B cell (primary cell): ENCODE results near the gene STARD9. TPM values are rescaled to one million over a fixed set of nuclear protein-coding genes. Genes with fewer than 3 reads are reported as not detected.
"Not testable (repeated sequence)": the region's sequence is repeated elsewhere in the genome, so short reads cannot be mapped to it uniquely, and the experiment has no call there.

Experiments used
- ATAC-seq: fragments of 200-7000 bp; cut with Tn5 transposase; one replicate; pipeline ENCODE4 v1.10.0; 2021; ENCODE audit warnings: low read depth, mild to moderate bottlenecking, moderate number of reproducible peaks, moderate library complexity
- CTCF ChIA-PET: fragments of 350-600 bp; sonication (Branson Sonifier 250); formaldehyde crosslinking; loops from one replicate; lab custom pipeline; 2021; ENCODE audit warnings: antibody characterized with exemption, inconsistent platforms; lab: Charles Lee
- POLR2A ChIA-PET: fragments of 350-600 bp; sonication (Branson Sonifier 250); formaldehyde crosslinking; loops from one replicate; lab custom pipeline; 2021; ENCODE audit warnings: antibody characterized with exemption; lab: Charles Lee
- DNase-seq: peaks from one replicate; pipeline ENCODE4 v3.0.0; 2013
- H2AFZ ChIP-seq: 2 replicates; pipeline ENCODE4 v1.6.1; 2012; ENCODE audit warnings: mild to moderate bottlenecking, low read depth, low read length; ENCODE audit not compliant: insufficient read depth, poor library complexity, severe bottlenecking
- H3K27ac ChIP-seq, 2 donors: 1 replicate in 1 of 2; 2 replicates in 1 of 2; pipeline ENCODE4 v1.5.1; 2012 to 2013; ENCODE audit warnings: low read length in 2 of 2, mild to moderate bottlenecking in 2 of 2, moderate library complexity in 1 of 2
- H3K27me3 ChIP-seq, 4 experiments: fragments of 200-600 bp in 1 of 4; sonication (generic) in 1 of 4; replicated peaks in 1 of 4; 1 replicate in 2 of 4; 2 replicates in 2 of 4; pipeline versions ENCODE4 v1.6.1 to v1.7.0; 2013 to 2016; ENCODE audit warnings: low read length in 3 of 4, mild to moderate bottlenecking in 2 of 4, mixed read lengths in 1 of 4, moderate library complexity in 1 of 4; ENCODE audit not compliant: insufficient read depth in 4 of 4, control insufficient read depth in 3 of 4; ENCODE audit errors: control extremely low read depth in 1 of 4
- H3K36me3 ChIP-seq, 2 experiments: replicated peaks in 1 of 2; 1 replicate in 1 of 2; 2 replicates in 1 of 2; pipeline versions ENCODE4 v1.6.1 to v1.7.1; 2013; ENCODE audit warnings: low read length in 1 of 2; ENCODE audit not compliant: insufficient read depth in 2 of 2, control insufficient read depth in 1 of 2; ENCODE audit errors: control extremely low read depth in 1 of 2, extremely low read depth in 1 of 2
- H3K4me1 ChIP-seq, 2 donors: fragments of 200-600 bp in 1 of 2; sonication (generic) in 1 of 2; 1 replicate in 1 of 2; 2 replicates in 1 of 2; pipeline versions ENCODE4 v1.5.1 to v1.6.1; 2013 to 2017; ENCODE audit warnings: low read length in 2 of 2; ENCODE audit not compliant: control insufficient read depth in 2 of 2, insufficient read depth in 2 of 2
- H3K4me2 ChIP-seq: replicated peaks from 2 replicates; pipeline ENCODE3; 2012; ENCODE audit warnings: mild to moderate bottlenecking, low read depth, low read length; ENCODE audit not compliant: poor library complexity, severe bottlenecking
- H3K4me3 ChIP-seq, 5 experiments: fragments of 200-600 bp in 1 of 5; sonication (generic) in 1 of 5; 1 replicate in 3 of 5; 2 replicates in 2 of 5; pipeline versions ENCODE4 v1.5.1 to v1.7.0; 2011 to 2016; ENCODE audit warnings: low read length in 4 of 5, mild to moderate bottlenecking in 4 of 5, low read depth in 2 of 5, control low read depth in 1 of 5, moderate library complexity in 1 of 5; ENCODE audit not compliant: insufficient read depth in 1 of 5; ENCODE audit errors: control extremely low read depth in 1 of 5, extremely low read depth in 1 of 5
- H3K79me2 ChIP-seq: fragments of 200-600 bp; sonication (generic); one replicate; pipeline ENCODE4 v1.6.0; 2016; ENCODE audit warnings: low read length; ENCODE audit not compliant: control insufficient read depth, insufficient read depth
- H3K9ac ChIP-seq: fragments of 200-600 bp; sonication (generic); 2 replicates; pipeline ENCODE4 v1.6.1; 2017; ENCODE audit warnings: mild to moderate bottlenecking, low read length, moderate library complexity
- H3K9me3 ChIP-seq, 3 donors: one replicate each; pipeline versions ENCODE4 v1.6.1 to v1.7.1; 2013; ENCODE audit warnings: low read length in 2 of 3; ENCODE audit not compliant: control insufficient read depth in 2 of 3, insufficient read depth in 1 of 3; ENCODE audit errors: control extremely low read depth in 1 of 3
- H4K20me1 ChIP-seq: 2 replicates; pipeline ENCODE4 v1.6.0; 2012; ENCODE audit warnings: mild to moderate bottlenecking, low read length; ENCODE audit not compliant: insufficient read depth, control insufficient read depth, poor library complexity, severe bottlenecking
- H3K27ac Mint-ChIP-seq: one replicate; pipeline ENCODE4 v1.8.0; 2021; ENCODE audit warnings: mixed read lengths
- H3K27me3 Mint-ChIP-seq: one replicate; pipeline ENCODE4 v1.8.0; 2021; ENCODE audit warnings: mixed read lengths
- H3K4me1 Mint-ChIP-seq: one replicate; pipeline ENCODE4 v1.8.0; 2021; ENCODE audit warnings: mixed read lengths
- H3K4me3 Mint-ChIP-seq: one replicate; pipeline ENCODE4 v1.8.0; 2021; ENCODE audit warnings: mixed read lengths
- H3K9me3 Mint-ChIP-seq: one replicate; pipeline ENCODE4 v1.8.0; 2022; ENCODE audit warnings: mixed read lengths; ENCODE audit not compliant: insufficient read depth
- EZH2 ChIP-seq: IDR thresholded peaks from 2 replicates; pipeline ENCODE4 v1.6.1; 2012; ENCODE audit warnings: borderline replicate concordance, low read depth, mild to moderate bottlenecking, moderate library complexity, low read length; ENCODE audit not compliant: insufficient read depth, poor library complexity, severe bottlenecking
- WGBS: methylation state at CpG from one replicate; pipeline ENCODE4 v1.1.5; 2013; ENCODE audit warnings: missing lambda C conversion rate; ENCODE audit not compliant: insufficient coverage; 5-methylcytosine and 5-hydroxymethylcytosine counted together
- intact Hi-C: fragments of 100-400 bp; cut with micrococcal nuclease; formaldehyde crosslinking; loops from one replicate; pipeline ENCODE4 v1.10.0; 2022
- polyA plus RNA-seq: library from polyadenylated mRNA; depleted of rRNA; stranded (reverse); fragments of >200 nt; gene quantifications from 2 replicates; pipeline ENCODE4 v1.2.3, GENCODE V29; 2012
- total RNA-seq, 2 donors: library from RNA; stranded (reverse); fragments of 120-200 nt in 1 of 2; gene quantifications; 1 replicate in 1 of 2; 2 replicates in 1 of 2; pipeline versions ENCODE4 v1.2.3 to v1.2.4, GENCODE V29; 2013 to 2022
- TF ChIP-seq, protein P1 (sequence below): fragments of 200-600 bp; IDR thresholded peaks from one replicate; pipeline ENCODE4 v1.8.0; 2022; ENCODE audit warnings: antibody characterized with exemption, mild to moderate bottlenecking

The STARD9 gene
- total and polyA plus RNA-seq, 2 donors (not counting 1 experiment from before 2014, with no cell fraction given), result 5.0 to 23.1 TPM

DNA sequence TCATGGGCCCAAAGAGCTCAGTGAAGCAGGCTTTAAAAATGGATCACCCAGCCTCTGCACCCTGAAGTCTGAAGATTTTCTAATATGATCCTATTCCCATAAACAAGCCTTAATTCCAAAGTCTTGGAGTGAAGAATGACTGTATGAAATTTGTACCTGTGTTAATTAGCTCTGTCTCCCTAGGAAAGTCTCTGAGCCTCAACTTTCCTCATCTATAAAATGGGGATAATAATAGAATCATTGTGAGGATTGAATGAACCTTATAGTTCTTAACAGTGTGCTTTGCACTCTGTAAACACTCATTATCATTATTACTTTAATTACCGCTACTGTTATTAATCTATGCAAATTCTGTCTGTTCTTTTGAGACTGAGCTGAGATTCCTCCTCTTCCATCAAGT lies 99.6 kb downstream of the STARD9 start:
- no peaks in the 10 kb centered on the region for H3K79me2 ChIP-seq
- no peak overlapping the region for H2AFZ ChIP-seq
- peaks cover 0 to 14% of the 10 kb centered on the region in 2 experiments for H3K36me3 ChIP-seq
- no peaks in the 10 kb centered on the region for H4K20me1 ChIP-seq
- WGBS, result no CpG with 5 or more reads among the region's 1 CpG
- Mint-ChIP-seq H3K27me3 (no peaks in the 10 kb centered on the region), H3K4me3 (no peak overlapping the region), H3K4me1 (no peaks in the 10 kb centered on the region), H3K27ac (no peak overlapping the region), H3K9me3 (no peaks in the 10 kb centered on the region)
- POLR2A ChIA-PET, result no interaction called here
- CTCF ChIA-PET, result interaction anchor here (1.4 kb wide), 1 partner anchor 31 kb away, joined by 3 read pairs; no protein-coding TSS in a partner anchor
- no peak overlapping the region for H3K4me2 ChIP-seq
- H3K4me3 ChIP-seq, result no peak overlapping the region
- no peaks in the 10 kb centered on the region for H3K27me3 ChIP-seq
- H3K27ac ChIP-seq, result no peak overlapping the region
- intact Hi-C loops, result no loop called here
- TF ChIP-seq, protein P1, sequence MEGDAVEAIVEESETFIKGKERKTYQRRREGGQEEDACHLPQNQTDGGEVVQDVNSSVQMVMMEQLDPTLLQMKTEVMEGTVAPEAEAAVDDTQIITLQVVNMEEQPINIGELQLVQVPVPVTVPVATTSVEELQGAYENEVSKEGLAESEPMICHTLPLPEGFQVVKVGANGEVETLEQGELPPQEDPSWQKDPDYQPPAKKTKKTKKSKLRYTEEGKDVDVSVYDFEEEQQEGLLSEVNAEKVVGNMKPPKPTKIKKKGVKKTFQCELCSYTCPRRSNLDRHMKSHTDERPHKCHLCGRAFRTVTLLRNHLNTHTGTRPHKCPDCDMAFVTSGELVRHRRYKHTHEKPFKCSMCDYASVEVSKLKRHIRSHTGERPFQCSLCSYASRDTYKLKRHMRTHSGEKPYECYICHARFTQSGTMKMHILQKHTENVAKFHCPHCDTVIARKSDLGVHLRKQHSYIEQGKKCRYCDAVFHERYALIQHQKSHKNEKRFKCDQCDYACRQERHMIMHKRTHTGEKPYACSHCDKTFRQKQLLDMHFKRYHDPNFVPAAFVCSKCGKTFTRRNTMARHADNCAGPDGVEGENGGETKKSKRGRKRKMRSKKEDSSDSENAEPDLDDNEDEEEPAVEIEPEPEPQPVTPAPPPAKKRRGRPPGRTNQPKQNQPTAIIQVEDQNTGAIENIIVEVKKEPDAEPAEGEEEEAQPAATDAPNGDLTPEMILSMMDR, result no peak
- no peak for TF ChIP-seq EZH2
- H3K9me3 ChIP-seq, result no peaks in the 10 kb centered on the region
- DNase-seq (no peak), ATAC-seq (no peak)
- no peak overlapping the region for H3K9ac ChIP-seq
- H3K4me1 ChIP-seq, result no peaks in the 10 kb centered on the region

DNA sequence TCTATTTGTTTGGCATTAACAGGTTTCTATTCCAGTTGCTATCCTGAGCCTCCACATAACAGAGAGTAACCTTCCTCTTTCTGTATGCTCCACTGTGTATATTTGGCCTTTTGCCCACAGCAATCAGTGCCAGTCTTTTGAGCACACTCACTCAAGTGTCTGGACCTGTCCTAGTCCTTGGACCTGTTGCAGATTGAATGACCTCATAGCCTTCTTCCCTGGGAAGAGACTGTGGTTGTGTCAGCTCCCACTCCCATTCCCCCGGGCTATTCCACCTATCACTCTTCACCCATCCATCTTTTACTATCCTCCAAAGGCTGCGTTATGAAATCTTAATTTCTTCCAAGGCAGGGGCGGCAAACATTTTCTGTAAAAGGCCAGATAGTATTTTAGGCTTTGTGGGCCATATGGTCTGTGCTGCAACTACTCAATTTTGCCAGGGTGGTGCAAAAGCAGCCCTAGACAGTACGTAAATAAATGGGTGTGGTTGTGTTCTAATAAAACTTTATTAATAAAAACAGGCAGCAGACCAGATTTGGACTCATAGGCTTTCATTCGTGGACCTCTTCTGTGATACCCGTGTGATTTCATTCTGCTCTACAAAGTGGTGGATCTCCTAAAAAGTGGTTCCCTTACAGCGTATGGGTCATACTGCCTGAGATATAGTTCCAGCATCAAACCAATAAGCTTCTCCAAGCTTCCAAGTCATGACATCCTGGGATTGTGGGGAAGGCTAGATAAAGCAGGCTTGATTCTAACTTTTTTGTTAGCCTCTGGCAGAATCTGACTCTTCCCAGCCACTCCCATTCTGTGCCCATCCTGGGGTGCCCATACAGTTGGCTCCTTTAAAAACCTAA lies 104.1 kb downstream of the STARD9 start:
- no peak overlapping the region for H3K4me3 ChIP-seq
- POLR2A ChIA-PET, result no interaction called here
- Mint-ChIP-seq H3K9me3 (no peaks in the 10 kb centered on the region), H3K27me3 (no peaks in the 10 kb centered on the region), H3K27ac (no peak overlapping the region), H3K4me1 (no peaks in the 10 kb centered on the region), H3K4me3 (no peak overlapping the region)
- H3K36me3 ChIP-seq, result peaks cover 0 to 22% of the 10 kb centered on the region in 2 experiments
- ATAC-seq (no peak), DNase-seq (no peak)
- intact Hi-C loops, result no loop called here
- CTCF ChIA-PET, result interaction anchor here (1.5 kb wide), 1 partner anchor 247 kb away, joined by 3 read pairs; no protein-coding TSS in a partner anchor
- H3K9ac ChIP-seq, result no peak overlapping the region
- H3K9me3 ChIP-seq, result no peaks in the 10 kb centered on the region
- WGBS, result 100% methylated on average over 2 of the region's 7 CpGs
- no peak overlapping the region for H2AFZ ChIP-seq
- H3K4me2 ChIP-seq, result no peak overlapping the region
- TF ChIP-seq, protein P1, result no peak
- TF ChIP-seq EZH2, result no peak
- no peaks in the 10 kb centered on the region for H3K79me2 ChIP-seq
- H3K4me1 ChIP-seq, result no peaks in the 10 kb centered on the region
- H3K27ac ChIP-seq, result no peak overlapping the region
- H3K27me3 ChIP-seq, result no peaks in the 10 kb centered on the region
- H4K20me1 ChIP-seq, result no peaks in the 10 kb centered on the region

DNA sequence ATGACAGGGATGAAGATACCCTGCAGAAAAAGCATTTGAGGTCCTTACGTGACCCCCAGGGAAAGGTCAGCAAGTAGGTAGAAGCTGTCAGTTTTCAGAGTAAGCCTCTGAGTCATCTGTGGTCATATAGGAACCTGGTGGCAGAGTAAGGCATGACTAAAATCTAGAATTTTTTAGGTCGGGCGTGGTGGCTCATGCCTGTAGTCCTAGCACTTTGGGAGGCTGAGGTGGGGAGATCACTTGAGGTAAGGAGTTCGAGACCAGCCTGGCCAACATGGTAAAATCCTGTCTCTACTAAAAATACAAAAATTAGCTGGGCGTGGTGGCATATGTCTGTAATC lies 104.7 kb downstream of the STARD9 start:
- 56% methylated on average over 3 of the region's 5 CpGs for WGBS
- DNase-seq, H3K4me1 Mint-ChIP-seq, ATAC-seq, POLR2A ChIA-PET, H3K27me3 ChIP-seq, H3K9me3 Mint-ChIP-seq, H3K4me3 ChIP-seq, H4K20me1 ChIP-seq, H3K4me2 ChIP-seq, intact Hi-C loops, H2AFZ ChIP-seq, H3K27me3 Mint-ChIP-seq, H3K79me2 ChIP-seq, H3K9ac ChIP-seq, H3K27ac Mint-ChIP-seq, H3K9me3 ChIP-seq, H3K4me1 ChIP-seq, H3K4me3 Mint-ChIP-seq, H3K27ac ChIP-seq: not testable (repeated sequence)
- CTCF ChIA-PET, result interaction anchor here (1.5 kb wide), 1 partner anchor 246 kb away, joined by 3 read pairs; no protein-coding TSS in a partner anchor
- H3K36me3 ChIP-seq, result peaks cover 0 to 26% of the 10 kb centered on the region in 2 experiments
